Neural crest cell (in vitro differentiated cells): ENCODE measurements around the gene AKIRIN1. TPM values are rescaled to one million over a fixed set of nuclear protein-coding genes. Genes with fewer than 3 reads are reported as not detected.

ENCODE experiments used
- DNase-seq: peaks from one replicate; pipeline ENCODE4 v3.0.0; 2021; ENCODE audit warnings: low read depth, mixed read lengths, low spot score
- H3K27ac Mint-ChIP-seq: one replicate; pipeline ENCODE4 v1.8.0; 2021; ENCODE audit warnings: mild to moderate bottlenecking, mixed read lengths; ENCODE audit not compliant: unreplicated experiment
- H3K27me3 Mint-ChIP-seq: 2 replicates; pipeline ENCODE4 v1.8.0; 2021; ENCODE audit warnings: low read depth, mild to moderate bottlenecking, mixed read lengths
- H3K36me3 Mint-ChIP-seq: 2 replicates; pipeline ENCODE4 v1.8.0; 2021; ENCODE audit warnings: low read depth, mild to moderate bottlenecking, mixed read lengths
- H3K4me1 Mint-ChIP-seq: 2 replicates; pipeline ENCODE4 v1.8.0; 2021; ENCODE audit warnings: mixed read lengths
- H3K4me3 Mint-ChIP-seq: one replicate; pipeline ENCODE4 v1.8.0; 2021; ENCODE audit warnings: mild to moderate bottlenecking, mixed read lengths
- H3K9me3 Mint-ChIP-seq: 2 replicates; pipeline ENCODE4 v1.8.0; 2021; ENCODE audit warnings: mixed read lengths
- long read RNA-seq: library from polyadenylated mRNA; unstranded; transcript quantifications from one replicate; pipeline ENCODE4 v2.0.0, GENCODE V29; 2020
- total RNA-seq: library from RNA; stranded (reverse); gene quantifications from 2 replicates; pipeline ENCODE4 v1.2.1, GENCODE V29; 2021
- TF ChIP-seq, protein P1 (sequence below): fragments of 200-600 bp; sonication (generic); conservative IDR thresholded peaks from 2 replicates; pipeline ENCODE4 v1.5.0; 2021; ENCODE audit warnings: antibody characterized with exemption, mild to moderate bottlenecking

The AKIRIN1 gene, protein sequence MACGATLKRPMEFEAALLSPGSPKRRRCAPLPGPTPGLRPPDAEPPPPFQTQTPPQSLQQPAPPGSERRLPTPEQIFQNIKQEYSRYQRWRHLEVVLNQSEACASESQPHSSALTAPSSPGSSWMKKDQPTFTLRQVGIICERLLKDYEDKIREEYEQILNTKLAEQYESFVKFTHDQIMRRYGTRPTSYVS
- total RNA-seq, result 93.3 and 97.9 TPM in 2 replicates
- long read RNA-seq, transcript AKIRIN1-202 (5 exons, 2,741 nt), result major isoform, 10 of 19 reads
- long read RNA-seq, partial matches to known transcripts, result 8 of 19 reads
- long read RNA-seq, other reads (novel, unspliced or antisense), result 1 of 19 reads

DNA sequence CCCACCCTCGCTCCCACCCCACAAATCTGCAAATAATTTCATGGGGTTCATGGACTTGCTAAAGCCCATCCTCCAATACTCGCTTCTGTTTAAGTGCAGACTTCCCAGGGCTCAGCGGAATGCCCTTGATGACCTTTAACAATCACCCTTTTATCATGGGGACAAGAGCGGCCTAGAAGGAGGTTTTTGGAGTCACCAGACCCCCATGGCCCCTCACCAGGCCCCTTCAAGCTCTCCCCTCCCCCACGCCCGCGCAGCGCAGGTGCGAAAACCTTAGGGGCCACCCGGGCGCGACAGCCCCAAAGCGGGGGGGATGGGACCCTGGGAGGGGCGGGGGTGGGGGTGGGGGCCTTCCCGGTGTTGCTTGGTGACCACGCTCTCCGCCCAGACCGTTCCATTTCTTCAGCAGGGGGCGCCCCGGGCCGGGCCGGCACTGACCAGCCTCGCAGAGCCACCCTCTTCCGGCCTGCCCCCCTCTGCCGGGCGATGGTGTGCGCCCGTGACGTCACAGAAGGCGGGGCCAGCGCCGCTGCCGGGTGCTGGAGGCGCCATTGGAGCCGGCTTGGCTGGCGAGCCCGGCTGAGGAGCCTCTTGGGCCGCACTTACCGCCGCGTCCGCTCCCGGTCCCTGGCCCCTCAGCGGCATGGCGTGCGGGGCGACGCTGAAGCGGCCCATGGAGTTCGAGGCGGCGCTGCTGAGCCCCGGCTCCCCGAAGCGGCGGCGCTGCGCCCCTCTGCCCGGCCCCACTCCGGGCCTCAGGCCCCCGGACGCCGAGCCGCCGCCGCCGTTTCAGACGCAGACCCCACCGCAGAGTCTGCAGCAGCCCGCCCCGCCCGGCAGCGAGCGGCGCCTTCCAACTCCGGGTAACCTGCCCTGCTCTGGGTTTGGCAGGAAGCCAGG lies at the start of gene AKIRIN1:
AKIRIN1 (plus strand) TSS at position 539 of the 900 bp plus-strand sequence; CDS start at position 644, 105 bp downstream.
- peaks cover 5% of the 10 kb centered on the region for H3K36me3 Mint-ChIP-seq
- H3K27me3 Mint-ChIP-seq, result no peaks in the 10 kb centered on the region
- TF ChIP-seq, protein P1, sequence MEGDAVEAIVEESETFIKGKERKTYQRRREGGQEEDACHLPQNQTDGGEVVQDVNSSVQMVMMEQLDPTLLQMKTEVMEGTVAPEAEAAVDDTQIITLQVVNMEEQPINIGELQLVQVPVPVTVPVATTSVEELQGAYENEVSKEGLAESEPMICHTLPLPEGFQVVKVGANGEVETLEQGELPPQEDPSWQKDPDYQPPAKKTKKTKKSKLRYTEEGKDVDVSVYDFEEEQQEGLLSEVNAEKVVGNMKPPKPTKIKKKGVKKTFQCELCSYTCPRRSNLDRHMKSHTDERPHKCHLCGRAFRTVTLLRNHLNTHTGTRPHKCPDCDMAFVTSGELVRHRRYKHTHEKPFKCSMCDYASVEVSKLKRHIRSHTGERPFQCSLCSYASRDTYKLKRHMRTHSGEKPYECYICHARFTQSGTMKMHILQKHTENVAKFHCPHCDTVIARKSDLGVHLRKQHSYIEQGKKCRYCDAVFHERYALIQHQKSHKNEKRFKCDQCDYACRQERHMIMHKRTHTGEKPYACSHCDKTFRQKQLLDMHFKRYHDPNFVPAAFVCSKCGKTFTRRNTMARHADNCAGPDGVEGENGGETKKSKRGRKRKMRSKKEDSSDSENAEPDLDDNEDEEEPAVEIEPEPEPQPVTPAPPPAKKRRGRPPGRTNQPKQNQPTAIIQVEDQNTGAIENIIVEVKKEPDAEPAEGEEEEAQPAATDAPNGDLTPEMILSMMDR, result no peak
- peak; percentile 99 for DNase-seq
- H3K4me3 Mint-ChIP-seq, result peak within 1 kb of the TSS; percentile 86
- peak within 1 kb of the TSS; percentile 84 for H3K27ac Mint-ChIP-seq
- no peaks in the 10 kb centered on the region for H3K9me3 Mint-ChIP-seq
- peaks cover 52% of the 10 kb centered on the region for H3K4me1 Mint-ChIP-seq

GRCh38 chr1:38941527-38942019 lies 49.5 kb upstream of the AKIRIN1 start, which contains the start of gene RHBDL2:
TSS of gene RHBDL2 (minus strand) at chr1:38941830. CDS start at chr1:38919212, 22,618 bp downstream.
- Mint-ChIP-seq H3K4me3 (no peak within 1 kb of the TSS), H3K27me3 (no peaks in the 10 kb centered on the region), H3K9me3 (no peaks in the 10 kb centered on the region), H3K27ac (peak within 1 kb of the TSS; percentile 3), H3K4me1 (no peaks in the 10 kb centered on the region), H3K36me3 (no peaks in the 10 kb centered on the region)
- DNase-seq, result no peak
- TF ChIP-seq, protein P1, result no peak

- Mint-ChIP-seq H3K36me3 (no peaks in the 10 kb centered on the region), H3K4me1 (no peaks in the 10 kb centered on the region), H3K27ac (no peak overlapping the region), H3K9me3 (peaks cover 4% of the 10 kb centered on the region), H3K4me3 (no peak overlapping the region), H3K27me3 (no peaks in the 10 kb centered on the region)
- DNase-seq, result no peak
- TF ChIP-seq, protein P1, result no peak
These were observed 48.2 kb upstream of the AKIRIN1 start for GRCh38 chr1:38942664-38943428.

DNA sequence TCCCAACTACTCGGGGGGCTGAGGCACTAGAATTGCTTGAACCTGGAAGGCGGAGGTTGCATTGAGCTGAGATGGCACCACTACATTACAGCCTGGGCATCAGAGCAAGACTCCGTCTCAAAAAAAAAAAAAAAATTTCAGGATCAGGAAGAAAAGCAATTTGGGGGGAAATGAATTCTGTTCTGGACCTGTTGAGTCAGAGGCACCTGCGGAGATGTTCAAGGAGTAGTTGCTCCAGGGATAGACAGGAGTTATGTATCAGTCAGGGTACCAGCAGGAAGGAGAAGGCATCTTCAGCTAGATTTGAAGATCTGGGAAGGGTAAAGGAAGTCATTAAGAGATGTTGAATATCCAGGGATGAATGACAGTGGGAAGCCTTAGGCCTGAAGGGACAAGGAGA lies 46.5 kb upstream of the AKIRIN1 start:
- peaks cover 4% of the 10 kb centered on the region for H3K9me3 Mint-ChIP-seq
- no peaks in the 10 kb centered on the region for H3K4me1 Mint-ChIP-seq
- TF ChIP-seq, protein P1, result no peak
- no peaks in the 10 kb centered on the region for H3K27me3 Mint-ChIP-seq
- H3K36me3 Mint-ChIP-seq, result no peaks in the 10 kb centered on the region
- DNase-seq, result no peak
- no peak overlapping the region for H3K27ac Mint-ChIP-seq
- no peak overlapping the region for H3K4me3 Mint-ChIP-seq

DNA sequence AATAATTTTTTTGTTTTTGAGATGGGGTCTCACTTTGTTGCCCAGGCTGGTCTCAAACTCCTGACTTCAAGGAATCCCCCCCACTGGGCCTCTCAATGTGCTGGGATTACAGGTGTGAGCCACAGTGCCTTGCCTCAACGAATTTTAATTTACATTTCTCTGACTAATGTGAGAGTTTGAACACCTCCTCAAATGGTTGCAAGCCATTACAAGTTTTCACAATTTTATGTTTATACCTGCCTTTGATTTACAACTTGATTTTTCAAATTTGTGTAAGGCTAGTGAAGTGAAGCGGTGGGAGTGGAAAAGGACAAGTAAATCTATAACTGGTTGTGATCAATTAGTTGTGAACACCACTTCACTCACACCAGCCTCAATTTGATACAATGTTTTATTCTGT lies 40.5 kb upstream of the AKIRIN1 start:
- Mint-ChIP-seq H3K4me1 (no peaks in the 10 kb centered on the region), H3K9me3 (peaks cover 4% of the 10 kb centered on the region), H3K27me3 (no peaks in the 10 kb centered on the region), H3K4me3 (no peak overlapping the region), H3K36me3 (no peaks in the 10 kb centered on the region), H3K27ac (no peak overlapping the region)
- DNase-seq, result no peak
- TF ChIP-seq, protein P1, result no peak
